ENCODE measurements around the gene STMND1.

STMND1 gene

GRCh38 chr6:17100806-17101205 is 1.0 kb upstream of the STMND1 start:
- TF ChIP-seq CTCF (IDR thresholded peaks at IDR 0.05; ENCODE audit: low read depth, low read length): no peak
- Histone ChIP-seq H3K27ac (no peak overlapping the region), H3K36me3 (no peaks in the 10 kb centered on the region), H3K9me3 (ENCODE audit: severe bottlenecking) (no peaks in the 10 kb centered on the region), H3K4me3 (ENCODE audit: low read depth, low read length) (no peak overlapping the region), H3K27me3 (ENCODE audit: insufficient read depth, low read depth, severe bottlenecking) (no peaks in the 10 kb centered on the region)
- no peak for DNase-seq

GRCh38 chr6:17102258-17102870 is 514 bp downstream of the STMND1 start:
- no peaks in the 10 kb centered on the region for H3K9me3 ChIP-seq (ENCODE audit: severe bottlenecking)
- H3K27me3 ChIP-seq (ENCODE audit: insufficient read depth, low read depth, severe bottlenecking): no peaks in the 10 kb centered on the region
- no peaks in the 10 kb centered on the region for H3K36me3 ChIP-seq
- H3K27ac ChIP-seq: no peak overlapping the region
- peak overlapping the region; percentile 48 for H3K4me3 ChIP-seq (ENCODE audit: low read depth, low read length)
- no peak for TF ChIP-seq CTCF (IDR thresholded peaks at IDR 0.05; ENCODE audit: low read depth, low read length)
- no peak for DNase-seq

- no peak overlapping the region for H3K27ac ChIP-seq
- H3K36me3 ChIP-seq: no peaks in the 10 kb centered on the region
- no peak overlapping the region for H3K4me3 ChIP-seq (ENCODE audit: low read depth, low read length)
- H3K27me3 ChIP-seq (ENCODE audit: insufficient read depth, low read depth, severe bottlenecking): no peaks in the 10 kb centered on the region
- no peak for DNase-seq
- no peaks in the 10 kb centered on the region for H3K9me3 ChIP-seq (ENCODE audit: severe bottlenecking)
- TF ChIP-seq CTCF (IDR thresholded peaks at IDR 0.05; ENCODE audit: low read depth, low read length): peak; percentile 38; the same call in 1 of the 2 replicates
Observed at GRCh38 chr6:17103715-17104114, 1.9 kb downstream of the STMND1 start.

- DNase-seq: no peak
- TF ChIP-seq CTCF (IDR thresholded peaks at IDR 0.05; ENCODE audit: low read depth, low read length): no peak
- no peak overlapping the region for H3K27ac ChIP-seq
- no peaks in the 10 kb centered on the region for H3K27me3 ChIP-seq (ENCODE audit: insufficient read depth, low read depth, severe bottlenecking)
- H3K9me3 ChIP-seq (ENCODE audit: severe bottlenecking): no peaks in the 10 kb centered on the region
- H3K4me3 ChIP-seq (ENCODE audit: low read depth, low read length): no peak overlapping the region
- no peaks in the 10 kb centered on the region for H3K36me3 ChIP-seq
Observed at GRCh38 chr6:17107863-17108262, 6.0 kb downstream of the STMND1 start.

- no peak for DNase-seq
Observed at GRCh38 chr6:17115251-17116116, 13.6 kb downstream of the STMND1 start.

More at GRCh38 chr6:17115251-17116116, 13.6 kb downstream of the STMND1 start:
- Histone ChIP-seq H3K9me3 (ENCODE audit: severe bottlenecking) (no peaks in the 10 kb centered on the region), H3K27me3 (ENCODE audit: insufficient read depth, low read depth, severe bottlenecking) (no peaks in the 10 kb centered on the region), H3K27ac (no peak overlapping the region), H3K4me3 (ENCODE audit: low read depth, low read length) (no peak overlapping the region), H3K36me3 (no peaks in the 10 kb centered on the region)
- TF ChIP-seq CTCF (IDR thresholded peaks at IDR 0.05; ENCODE audit: low read depth, low read length): no peak

Data from WERI-Rb-1 (cell line).